ENCODE data around the gene TROAP.
"Not testable (repeated sequence)": the region's sequence is repeated elsewhere in the genome, so short reads cannot be mapped to it uniquely, and the experiment has no call there.

Gene TROAP

GRCh38 chr12:49279706-49280159, 43.3 kb upstream of the TROAP start (continued):
- TF ChIP-seq, protein P1, sequence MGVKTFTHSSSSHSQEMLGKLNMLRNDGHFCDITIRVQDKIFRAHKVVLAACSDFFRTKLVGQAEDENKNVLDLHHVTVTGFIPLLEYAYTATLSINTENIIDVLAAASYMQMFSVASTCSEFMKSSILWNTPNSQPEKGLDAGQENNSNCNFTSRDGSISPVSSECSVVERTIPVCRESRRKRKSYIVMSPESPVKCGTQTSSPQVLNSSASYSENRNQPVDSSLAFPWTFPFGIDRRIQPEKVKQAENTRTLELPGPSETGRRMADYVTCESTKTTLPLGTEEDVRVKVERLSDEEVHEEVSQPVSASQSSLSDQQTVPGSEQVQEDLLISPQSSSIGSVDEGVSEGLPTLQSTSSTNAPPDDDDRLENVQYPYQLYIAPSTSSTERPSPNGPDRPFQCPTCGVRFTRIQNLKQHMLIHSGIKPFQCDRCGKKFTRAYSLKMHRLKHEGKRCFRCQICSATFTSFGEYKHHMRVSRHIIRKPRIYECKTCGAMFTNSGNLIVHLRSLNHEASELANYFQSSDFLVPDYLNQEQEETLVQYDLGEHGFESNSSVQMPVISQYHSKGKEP (tag by site-specific recombination; IDR thresholded peaks at IDR 0.05): peak; percentile 37; the same call in 1 of the 2 replicates
- TF ChIP-seq ZNF596 (tag by site-specific recombination; IDR thresholded peaks at IDR 0.05): no peak
- no peak for TF ChIP-seq ZNF610 (tag by site-specific recombination; IDR thresholded peaks at IDR 0.05; ENCODE audit: borderline replicate concordance)
- peak; percentile 84 for TF ChIP-seq ZNF580 (tag by site-specific recombination; IDR thresholded peaks at IDR 0.05)
- peak; percentile 30; the same call in 1 of the 2 replicates for TF ChIP-seq ZFP69B (tag by site-specific recombination; IDR thresholded peaks at IDR 0.05)
- TF ChIP-seq ZNF629 (tag by site-specific recombination; IDR thresholded peaks at IDR 0.05): peak; percentile 87
- TF ChIP-seq, protein P2, sequence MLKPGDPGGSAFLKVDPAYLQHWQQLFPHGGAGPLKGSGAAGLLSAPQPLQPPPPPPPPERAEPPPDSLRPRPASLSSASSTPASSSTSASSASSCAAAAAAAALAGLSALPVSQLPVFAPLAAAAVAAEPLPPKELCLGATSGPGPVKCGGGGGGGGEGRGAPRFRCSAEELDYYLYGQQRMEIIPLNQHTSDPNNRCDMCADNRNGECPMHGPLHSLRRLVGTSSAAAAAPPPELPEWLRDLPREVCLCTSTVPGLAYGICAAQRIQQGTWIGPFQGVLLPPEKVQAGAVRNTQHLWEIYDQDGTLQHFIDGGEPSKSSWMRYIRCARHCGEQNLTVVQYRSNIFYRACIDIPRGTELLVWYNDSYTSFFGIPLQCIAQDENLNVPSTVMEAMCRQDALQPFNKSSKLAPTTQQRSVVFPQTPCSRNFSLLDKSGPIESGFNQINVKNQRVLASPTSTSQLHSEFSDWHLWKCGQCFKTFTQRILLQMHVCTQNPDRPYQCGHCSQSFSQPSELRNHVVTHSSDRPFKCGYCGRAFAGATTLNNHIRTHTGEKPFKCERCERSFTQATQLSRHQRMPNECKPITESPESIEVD (tag by site-specific recombination; IDR thresholded peaks at IDR 0.05): peak; percentile 87
- peak; percentile 47 for TF ChIP-seq SP3 (tag by site-specific recombination; IDR thresholded peaks at IDR 0.05)
- peak; percentile 67; the same call in 1 of the 2 replicates for TF ChIP-seq ZNF157 (tag by site-specific recombination; IDR thresholded peaks at IDR 0.05)
- TF ChIP-seq EGR2 (tag by site-specific recombination; IDR thresholded peaks at IDR 0.05; ENCODE audit: low read depth): no peak
- TF ChIP-seq ZNF426 (tag by site-specific recombination; IDR thresholded peaks at IDR 0.05): no peak
- TF ChIP-seq SCRT2 (tag by site-specific recombination; IDR thresholded peaks at IDR 0.05): peak; percentile 74; the same call in 1 of the 2 replicates
- 0 out of 2 replicates have a peak, but pooled peaks have one; percentile 65 for TF ChIP-seq ZNF692 (tag by site-specific recombination; IDR thresholded peaks at IDR 0.05)
- no peak for TF ChIP-seq ZNF16 (tag by site-specific recombination; IDR thresholded peaks at IDR 0.05; ENCODE audit: low read depth)

- peak overlapping the region; percentile 65; the same call in 1 of the 2 replicates for H3K27ac ChIP-seq (ENCODE audit: extremely low read depth, low read depth, low read length)
- not testable (repeated sequence) for H3K36me3 ChIP-seq (ENCODE audit: control insufficient read depth in 2 of 2, insufficient read depth in 1 of 2, low read length in 2 of 2); H3K9me3 ChIP-seq (ENCODE audit: control insufficient read depth, insufficient read depth, low read depth, low read length); H3K4me3 ChIP-seq (ENCODE audit: low read depth, low read length); H3K4me1 ChIP-seq (ENCODE audit: control insufficient read depth, insufficient read depth, low read length)
- POLR2A ChIA-PET: interaction anchor here (0.6 to 2.6 kb wide), 5 partner anchors 11 to 92 kb away, joined by 3 to 16 read pairs (median 4); partner anchors contain the start of genes TROAP, TUBA1A and TUBA1C
- peak; percentile 97 for TF ChIP-seq ZNF513 (tag by site-specific recombination; IDR thresholded peaks at IDR 0.05)
- TF ChIP-seq ZNF121 (tag by site-specific recombination; IDR thresholded peaks at IDR 0.05): peak; percentile 27; the same call in 1 of the 2 replicates
- CTCF ChIA-PET: interaction anchor here (0.6 to 2.1 kb wide), 5 partner anchors 7 to 78 kb away, joined by 3 to 12 read pairs (median 5); no protein-coding TSS in a partner anchor
Measured at GRCh38 chr12:49280545-49280944, 42.5 kb upstream of the TROAP start.

Measured in HEK293 (cell line).